Measurements from ENCODE around the gene LIX1L.

The LIX1L gene

DNA sequence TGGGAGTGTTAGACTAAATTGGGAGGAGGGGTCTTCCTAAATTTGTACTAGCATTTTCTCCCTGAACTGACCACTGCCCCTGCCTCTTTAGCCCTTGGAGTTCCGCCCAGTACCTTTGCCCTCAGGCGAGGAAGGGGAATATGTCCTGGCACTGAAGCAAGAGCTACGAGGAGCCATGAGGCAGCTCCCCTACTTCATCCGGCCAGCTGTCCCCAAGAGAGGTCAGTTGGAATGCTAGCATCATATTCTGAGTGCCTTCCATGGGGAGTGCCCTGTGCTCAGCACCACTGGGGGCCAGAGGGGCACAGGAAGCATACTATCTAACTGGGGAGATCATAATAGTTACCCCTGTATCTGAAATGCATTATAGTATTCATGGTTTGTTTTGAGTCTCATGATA is 17.4 kb upstream of the LIX1L start:
- peaks cover 9% of the 10 kb centered on the region for H3K79me2 ChIP-seq
- TF ChIP-seq, protein P1, sequence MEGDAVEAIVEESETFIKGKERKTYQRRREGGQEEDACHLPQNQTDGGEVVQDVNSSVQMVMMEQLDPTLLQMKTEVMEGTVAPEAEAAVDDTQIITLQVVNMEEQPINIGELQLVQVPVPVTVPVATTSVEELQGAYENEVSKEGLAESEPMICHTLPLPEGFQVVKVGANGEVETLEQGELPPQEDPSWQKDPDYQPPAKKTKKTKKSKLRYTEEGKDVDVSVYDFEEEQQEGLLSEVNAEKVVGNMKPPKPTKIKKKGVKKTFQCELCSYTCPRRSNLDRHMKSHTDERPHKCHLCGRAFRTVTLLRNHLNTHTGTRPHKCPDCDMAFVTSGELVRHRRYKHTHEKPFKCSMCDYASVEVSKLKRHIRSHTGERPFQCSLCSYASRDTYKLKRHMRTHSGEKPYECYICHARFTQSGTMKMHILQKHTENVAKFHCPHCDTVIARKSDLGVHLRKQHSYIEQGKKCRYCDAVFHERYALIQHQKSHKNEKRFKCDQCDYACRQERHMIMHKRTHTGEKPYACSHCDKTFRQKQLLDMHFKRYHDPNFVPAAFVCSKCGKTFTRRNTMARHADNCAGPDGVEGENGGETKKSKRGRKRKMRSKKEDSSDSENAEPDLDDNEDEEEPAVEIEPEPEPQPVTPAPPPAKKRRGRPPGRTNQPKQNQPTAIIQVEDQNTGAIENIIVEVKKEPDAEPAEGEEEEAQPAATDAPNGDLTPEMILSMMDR (IDR thresholded peaks at IDR 0.05): no peak
- peaks cover 26% of the 10 kb centered on the region for H3K4me1 ChIP-seq
- H2AFZ ChIP-seq: no peak overlapping the region
- H3K9ac ChIP-seq: no peak overlapping the region
- no peaks in the 10 kb centered on the region for H3K27me3 ChIP-seq (ENCODE audit: control insufficient read depth, insufficient read depth, low read length)
- H3K9me3 ChIP-seq (ENCODE audit: control insufficient read depth, low read length): no peaks in the 10 kb centered on the region
- no peaks in the 10 kb centered on the region for H3K36me3 ChIP-seq (ENCODE audit: control insufficient read depth, insufficient read depth, low read length)
- H3K4me3 ChIP-seq (ENCODE audit: low read depth, low read length): no peak overlapping the region
- H3K27ac ChIP-seq: no peak overlapping the region
- no peak overlapping the region for H3K4me2 ChIP-seq (ENCODE audit: low read length)

DNA sequence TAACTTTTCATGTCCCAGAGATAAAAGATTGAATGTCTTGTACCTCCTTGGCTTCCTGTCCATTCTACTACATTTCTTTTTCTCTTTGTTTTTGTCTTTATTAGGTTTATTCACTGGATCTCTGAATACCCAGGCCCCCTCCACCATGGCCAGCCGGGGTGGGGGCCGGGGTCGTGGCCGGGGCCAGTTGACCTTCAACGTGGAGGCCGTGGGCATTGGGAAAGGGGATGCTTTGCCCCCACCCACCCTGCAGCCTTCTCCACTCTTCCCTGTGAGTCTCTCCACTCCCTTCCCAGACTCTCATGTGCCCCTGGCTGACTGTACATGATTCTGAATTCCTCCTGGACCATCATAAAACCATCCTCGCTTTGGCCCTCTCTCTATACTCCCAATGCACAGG is 16.9 kb upstream of the LIX1L start:
- no peak overlapping the region for H3K27ac ChIP-seq
- no peak overlapping the region for H2AFZ ChIP-seq
- TF ChIP-seq, protein P1 (IDR thresholded peaks at IDR 0.05): no peak

GRCh38 chr1:145972580-145972979 is 14.8 kb upstream of the LIX1L start:
- no peak overlapping the region for H3K27ac ChIP-seq
- no peak overlapping the region for H3K4me3 ChIP-seq (ENCODE audit: low read depth, low read length)
- TF ChIP-seq, protein P1 (IDR thresholded peaks at IDR 0.05): no peak
- H3K27me3 ChIP-seq (ENCODE audit: control insufficient read depth, insufficient read depth, low read length): no peaks in the 10 kb centered on the region
- no peaks in the 10 kb centered on the region for H3K36me3 ChIP-seq (ENCODE audit: control insufficient read depth, insufficient read depth, low read length)
- H2AFZ ChIP-seq: no peak overlapping the region
- H3K9me3 ChIP-seq (ENCODE audit: control insufficient read depth, low read length): no peaks in the 10 kb centered on the region
- no peak overlapping the region for H3K4me2 ChIP-seq (ENCODE audit: low read length)
- H3K9ac ChIP-seq: no peak overlapping the region
- H3K4me1 ChIP-seq: peaks cover 5% of the 10 kb centered on the region
- peaks cover 12% of the 10 kb centered on the region for H3K79me2 ChIP-seq

More for the DNA sequence above, 16.9 kb upstream of the LIX1L start:
- Histone ChIP-seq H3K4me3 (ENCODE audit: low read depth, low read length) (no peak overlapping the region), H3K79me2 (peaks cover 12% of the 10 kb centered on the region), H3K27me3 (ENCODE audit: control insufficient read depth, insufficient read depth, low read length) (no peaks in the 10 kb centered on the region), H3K9me3 (ENCODE audit: control insufficient read depth, low read length) (no peaks in the 10 kb centered on the region), H3K4me2 (ENCODE audit: low read length) (no peak overlapping the region), H3K9ac (no peak overlapping the region), H3K4me1 (peaks cover 21% of the 10 kb centered on the region), H3K36me3 (ENCODE audit: control insufficient read depth, insufficient read depth, low read length) (no peaks in the 10 kb centered on the region)

DNA sequence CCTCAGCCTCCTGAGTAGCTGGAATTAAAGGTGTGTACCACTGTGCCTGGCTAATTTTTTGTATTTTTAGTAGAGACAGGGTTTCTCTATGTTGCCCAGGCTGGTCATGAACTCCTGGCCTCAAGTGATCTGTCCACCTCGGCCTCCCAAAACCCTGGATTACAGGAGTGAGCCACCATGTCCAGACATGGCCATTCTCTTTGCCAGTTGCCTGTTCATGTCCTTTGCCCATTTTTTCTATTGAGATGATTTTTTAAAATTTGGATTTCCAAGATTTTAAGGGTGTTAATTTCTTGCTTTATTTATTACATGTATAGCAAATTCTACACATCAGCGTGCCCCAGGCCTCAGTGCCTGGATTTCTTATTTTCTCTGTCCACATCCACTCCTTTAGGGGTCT is 9.5 kb upstream of the LIX1L start:
- H3K79me2 ChIP-seq: peaks cover 6% of the 10 kb centered on the region
- no peak overlapping the region for H3K27ac ChIP-seq
- H3K36me3 ChIP-seq (ENCODE audit: control insufficient read depth, insufficient read depth, low read length): no peaks in the 10 kb centered on the region
- H2AFZ ChIP-seq: no peak overlapping the region
- H3K27me3 ChIP-seq (ENCODE audit: control insufficient read depth, insufficient read depth, low read length): no peaks in the 10 kb centered on the region
- no peak overlapping the region for H3K4me2 ChIP-seq (ENCODE audit: low read length)
- no peak overlapping the region for H3K4me3 ChIP-seq (ENCODE audit: low read depth, low read length)
- no peaks in the 10 kb centered on the region for H3K9me3 ChIP-seq (ENCODE audit: control insufficient read depth, low read length)
- H3K9ac ChIP-seq: no peak overlapping the region
- TF ChIP-seq, protein P1 (IDR thresholded peaks at IDR 0.05): no peak
- H3K4me1 ChIP-seq: peaks cover 6% of the 10 kb centered on the region

GRCh38 chr1:145965119-145965744 is 7.4 kb upstream of the LIX1L start:
- peak overlapping the region; percentile 67 for H2AFZ ChIP-seq
- H3K79me2 ChIP-seq: peaks cover 9% of the 10 kb centered on the region
- peak overlapping the region; percentile 78 for H3K4me2 ChIP-seq (ENCODE audit: low read length)
- H3K4me1 ChIP-seq: peaks cover 6% of the 10 kb centered on the region
- H3K9ac ChIP-seq: no peak overlapping the region
- H3K36me3 ChIP-seq (ENCODE audit: control insufficient read depth, insufficient read depth, low read length): no peaks in the 10 kb centered on the region
- H3K4me3 ChIP-seq (ENCODE audit: low read depth, low read length): peak overlapping the region; percentile 48
- H3K27ac ChIP-seq: peak overlapping the region; percentile 92
- no peaks in the 10 kb centered on the region for H3K9me3 ChIP-seq (ENCODE audit: control insufficient read depth, low read length)
- H3K27me3 ChIP-seq (ENCODE audit: control insufficient read depth, insufficient read depth, low read length): no peaks in the 10 kb centered on the region
- TF ChIP-seq, protein P1 (IDR thresholded peaks at IDR 0.05): no peak
